Prostate gland (tissue), 2 donors: Measurements from ENCODE around the gene MAP3K7CL.

Experiments used
- CTCF ChIP-seq, 4 experiments: fragments of 200-600 bp in 2 of 4; fragments of 450-650 bp in 2 of 4; sonication (generic) in 2 of 4; IDR thresholded peaks; 1 replicate in 3 of 4; 2 replicates in 1 of 4; pipeline ENCODE4 v1.5.1; 2016 to 2019; ENCODE audit warnings: antibody characterized with exemption in 4 of 4, mild to moderate bottlenecking in 2 of 4, moderate library complexity in 2 of 4
- POLR2A ChIP-seq: fragments of 450-650 bp; IDR thresholded peaks from one replicate; pipeline ENCODE4 v1.6.1; 2016; ENCODE audit warnings: antibody characterized with exemption, mild to moderate bottlenecking

- no peak for TF ChIP-seq POLR2A
- TF ChIP-seq CTCF (IDR thresholded peaks at IDR 0.05) = no peak
Measured at GRCh38 chr21:29151931-29152330, 21.5 kb downstream of the MAP3K7CL start.
